Measurements from ENCODE around the gene MEGF10.

MEGF10 gene

GRCh38 chr5:127450046-127450445 is 159.4 kb downstream of the MEGF10 start:
- DNase-seq: no peak

- no peak for DNase-seq
These were observed 160.5 kb downstream of the MEGF10 start for GRCh38 chr5:127451096-127451495.

GRCh38 chr5:127452626-127453025 is 162.0 kb downstream of the MEGF10 start:
- no peak for DNase-seq

- peak; percentile 7 for DNase-seq
These were observed 180.6 kb downstream of the MEGF10 start for GRCh38 chr5:127471211-127471610.

GRCh38 chr5:127472700-127473099 is 182.1 kb downstream of the MEGF10 start:
- DNase-seq: no peak

GRCh38 chr5:127486471-127486870 is 195.9 kb downstream of the MEGF10 start:
- no peak for DNase-seq

- no peak for DNase-seq
These were observed 202.5 kb downstream of the MEGF10 start for GRCh38 chr5:127492854-127493738.

GRCh38 chr5:127498548-127498947 is 208.0 kb downstream of the MEGF10 start:
- DNase-seq: no peak

GRCh38 chr5:127505905-127506304 is 215.3 kb downstream of the MEGF10 start:
- DNase-seq: no peak

GRCh38 chr5:127506616-127507015 is 216.0 kb downstream of the MEGF10 start:
- no peak for DNase-seq

- DNase-seq: no peak
These were observed 218.2 kb downstream of the MEGF10 start for GRCh38 chr5:127508644-127509373.
